Mononuclear cell (primary cell): ENCODE measurements around the gene GID4. TPM values are rescaled to one million over a fixed set of nuclear protein-coding genes. Genes with fewer than 3 reads are reported as not detected.

ENCODE experiments used
- H3K27me3 ChIP-seq: 2 replicates; pipeline ENCODE4 v1.6.0; 2011; ENCODE audit warnings: low read length, control low read depth; ENCODE audit not compliant: insufficient read depth
- H3K4me1 ChIP-seq: 2 replicates; pipeline ENCODE4 v1.5.1; 2011; ENCODE audit warnings: mild to moderate bottlenecking, low read length, control low read depth; ENCODE audit not compliant: insufficient read depth
- H3K4me3 ChIP-seq: 2 replicates; pipeline ENCODE4 v1.5.1; 2011; ENCODE audit warnings: mild to moderate bottlenecking, low read length, moderate library complexity
- H3K9me3 ChIP-seq: 2 replicates; pipeline ENCODE4 v1.5.1; 2011; ENCODE audit warnings: low read depth, mild to moderate bottlenecking, control low read depth, low read length
- total RNA-seq: library from RNA; depleted of rRNA; stranded (reverse); fragments of >200 nt; gene quantifications from one replicate; pipeline ENCODE4 v1.2.3, GENCODE V29; 2012

The GID4 gene
- total RNA-seq, 1 donor = 3.1 TPM

DNA sequence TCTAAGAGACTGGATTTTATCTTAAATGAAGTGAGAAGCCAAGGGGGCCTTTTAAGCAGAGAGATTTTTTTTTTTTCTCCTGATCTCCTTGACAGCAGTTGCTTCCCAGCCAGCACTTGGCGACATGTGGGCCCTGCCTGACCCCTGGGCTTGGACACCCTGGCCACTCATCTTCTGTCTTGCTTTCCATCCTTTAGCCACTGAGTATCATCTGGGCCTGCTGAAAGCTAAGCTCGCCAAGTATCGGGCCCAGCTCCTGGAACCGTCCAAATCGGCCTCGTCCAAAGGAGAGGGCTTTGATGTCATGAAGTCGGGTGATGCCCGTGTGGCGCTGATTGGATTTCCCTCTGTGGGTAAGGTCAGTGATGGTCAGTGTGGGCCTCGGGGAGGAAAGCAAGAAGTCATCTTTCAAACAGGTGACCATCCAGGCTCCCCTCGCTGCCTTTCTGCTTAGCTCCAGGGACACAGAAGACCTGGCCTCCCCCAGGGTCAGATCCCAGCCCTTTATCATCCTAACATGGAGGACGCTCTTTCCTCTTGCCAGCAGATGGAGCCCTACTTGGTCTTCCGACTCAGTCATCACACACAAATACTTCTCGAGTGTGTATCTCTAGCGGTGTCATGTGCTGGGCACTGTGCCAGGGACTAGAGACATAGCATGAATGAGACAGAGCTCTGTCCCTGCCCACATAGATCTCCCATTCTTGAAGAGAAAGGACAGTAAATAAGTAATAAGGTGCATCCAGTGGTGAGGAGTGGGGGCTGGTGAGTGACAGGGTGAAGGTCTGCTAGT lies 54.6 kb downstream of the GID4 start:
- H3K9me3 ChIP-seq = no peaks in the 10 kb centered on the region
- H3K4me1 ChIP-seq = peaks cover 10% of the 10 kb centered on the region
- no peaks in the 10 kb centered on the region for H3K27me3 ChIP-seq
- H3K4me3 ChIP-seq = no peak overlapping the region

DNA sequence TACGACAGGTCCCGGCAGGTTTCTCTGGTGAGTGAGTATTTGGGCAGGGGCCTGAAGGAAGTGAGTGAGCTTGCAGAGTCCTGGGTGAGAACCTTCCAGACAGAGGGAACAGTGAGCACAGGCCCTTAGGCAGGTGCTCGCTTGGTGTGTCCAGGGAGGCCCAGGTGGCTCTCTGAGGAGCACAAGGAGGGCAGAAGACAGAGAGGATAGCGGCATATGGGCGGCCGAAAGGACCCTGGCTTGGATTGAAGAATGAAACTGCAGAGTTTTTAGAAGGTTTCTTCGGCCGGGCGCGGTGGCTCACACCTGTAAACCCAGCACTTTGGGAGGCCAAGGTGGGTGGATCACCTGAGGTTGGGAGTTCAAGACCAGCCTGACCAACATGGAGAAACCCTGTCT lies 55.2 kb downstream of the GID4 start:
- Histone ChIP-seq H3K27me3 (no peaks in the 10 kb centered on the region), H3K4me1 (peaks cover 5% of the 10 kb centered on the region), H3K9me3 (no peaks in the 10 kb centered on the region), H3K4me3 (no peak overlapping the region)

DNA sequence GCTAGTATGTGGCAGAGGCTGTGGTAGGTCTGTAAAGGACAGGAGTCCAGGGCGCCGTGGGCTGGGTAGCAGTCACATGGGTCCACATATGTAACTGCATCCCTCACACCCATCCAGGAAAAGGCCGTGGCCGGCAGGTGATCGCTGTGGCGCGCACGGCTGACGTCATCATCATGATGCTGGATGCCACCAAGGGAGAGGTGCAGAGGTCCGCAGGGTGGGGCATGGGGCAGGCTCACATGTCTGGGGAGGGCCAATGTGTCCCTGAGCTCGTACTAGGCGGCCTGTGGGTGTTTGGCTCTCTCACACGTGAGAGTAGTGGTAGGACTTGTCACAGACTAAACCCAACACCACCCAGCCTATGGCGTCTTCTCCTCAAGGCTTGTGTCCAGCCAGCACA lies 60.3 kb downstream of the GID4 start:
- peaks cover 7% of the 10 kb centered on the region for H3K4me1 ChIP-seq
- no peak overlapping the region for H3K4me3 ChIP-seq
- H3K27me3 ChIP-seq = no peaks in the 10 kb centered on the region
- no peaks in the 10 kb centered on the region for H3K9me3 ChIP-seq

DNA sequence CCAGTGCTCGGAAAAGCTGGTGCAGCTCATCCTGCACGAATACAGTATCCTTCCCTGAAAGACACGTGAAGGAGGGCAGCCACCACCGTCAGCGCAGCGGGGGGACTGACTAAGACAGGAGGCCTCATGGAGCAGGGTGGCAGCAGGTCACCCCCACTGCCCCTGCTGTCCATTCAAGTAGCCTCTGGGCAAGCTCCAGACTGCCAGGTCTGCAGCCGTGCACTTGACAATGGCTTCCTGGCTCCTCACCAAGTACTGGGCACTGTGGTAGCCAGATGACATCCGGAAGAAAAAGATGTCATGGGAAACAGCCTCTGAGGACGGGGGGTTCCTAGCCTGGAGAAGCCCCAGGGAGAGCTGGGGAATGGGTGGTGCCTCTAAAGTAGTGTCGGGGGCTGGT lies 61.4 kb downstream of the GID4 start:
- no peaks in the 10 kb centered on the region for H3K9me3 ChIP-seq
- no peaks in the 10 kb centered on the region for H3K27me3 ChIP-seq
- H3K4me3 ChIP-seq = no peak overlapping the region

DNA sequence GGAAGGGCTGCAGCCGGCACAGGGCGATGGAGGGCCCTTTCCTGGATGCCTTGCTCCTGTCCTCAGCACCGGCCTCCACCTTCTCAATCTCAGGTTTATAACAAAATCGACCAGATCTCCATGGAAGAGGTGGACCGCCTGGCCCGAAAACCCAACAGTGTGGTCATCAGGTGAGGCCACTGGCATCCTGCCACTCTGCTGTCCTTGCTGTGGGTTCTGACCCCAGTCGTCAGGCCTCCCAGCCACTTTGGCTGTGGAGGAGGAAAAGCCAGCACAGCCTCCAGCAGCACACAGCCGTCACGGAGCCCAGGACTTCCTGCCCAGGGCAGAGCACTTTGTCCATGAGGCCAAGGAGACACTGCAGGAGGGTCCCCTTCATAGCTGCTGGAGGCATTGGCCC lies 62.6 kb downstream of the GID4 start:
- H3K4me1 ChIP-seq = peaks cover 7% of the 10 kb centered on the region
- H3K4me3 ChIP-seq = no peak overlapping the region
- H3K9me3 ChIP-seq = no peaks in the 10 kb centered on the region
- H3K27me3 ChIP-seq = no peaks in the 10 kb centered on the region

More for the DNA sequence above, 61.4 kb downstream of the GID4 start:
- peaks cover 7% of the 10 kb centered on the region for H3K4me1 ChIP-seq

DNA sequence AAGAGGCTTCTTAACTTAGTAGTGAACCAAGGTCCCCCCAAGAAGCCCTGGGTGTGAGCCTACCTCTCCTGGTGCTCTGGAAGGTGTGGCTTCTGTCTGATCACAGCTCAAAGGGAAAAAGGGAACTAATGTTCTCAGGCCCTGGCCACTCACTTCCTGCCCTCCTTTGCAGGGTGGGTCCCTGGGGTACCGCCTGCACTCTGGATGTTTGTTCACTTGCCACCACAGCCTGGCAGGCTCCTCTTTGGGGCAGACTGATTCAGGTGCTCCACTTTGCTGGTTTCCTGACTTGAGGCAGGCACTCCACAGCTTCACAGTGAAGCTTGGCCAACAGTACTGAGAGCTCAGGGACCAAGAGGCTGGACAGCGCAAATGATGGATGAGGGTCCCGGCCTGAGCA lies 63.4 kb downstream of the GID4 start:
- no peaks in the 10 kb centered on the region for H3K27me3 ChIP-seq
- no peak overlapping the region for H3K4me3 ChIP-seq
- peaks cover 7% of the 10 kb centered on the region for H3K4me1 ChIP-seq
- no peaks in the 10 kb centered on the region for H3K9me3 ChIP-seq

DNA sequence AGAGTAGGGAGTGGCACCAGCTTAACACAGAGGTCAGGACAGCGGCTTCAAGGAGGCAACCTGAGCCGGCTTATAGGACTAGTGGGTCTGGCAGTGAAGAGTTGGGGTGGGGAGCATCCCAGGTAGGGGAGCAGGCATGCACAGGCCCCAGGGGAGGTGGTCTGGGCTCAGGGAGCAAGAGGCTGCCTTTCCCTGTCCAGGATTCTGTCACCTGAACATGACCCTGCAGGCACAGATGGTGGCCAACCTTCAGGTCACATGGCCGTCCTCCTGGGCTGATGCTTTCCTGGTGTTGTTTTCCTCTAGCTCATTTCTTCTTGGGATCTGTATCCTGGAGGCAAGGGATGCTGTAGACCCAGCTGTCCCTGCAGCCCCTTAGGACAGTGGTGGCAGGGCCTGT lies 65.8 kb downstream of the GID4 start:
- peaks cover 7% of the 10 kb centered on the region for H3K4me1 ChIP-seq
- H3K27me3 ChIP-seq = no peaks in the 10 kb centered on the region
- H3K9me3 ChIP-seq = no peaks in the 10 kb centered on the region
- no peak overlapping the region for H3K4me3 ChIP-seq

DNA sequence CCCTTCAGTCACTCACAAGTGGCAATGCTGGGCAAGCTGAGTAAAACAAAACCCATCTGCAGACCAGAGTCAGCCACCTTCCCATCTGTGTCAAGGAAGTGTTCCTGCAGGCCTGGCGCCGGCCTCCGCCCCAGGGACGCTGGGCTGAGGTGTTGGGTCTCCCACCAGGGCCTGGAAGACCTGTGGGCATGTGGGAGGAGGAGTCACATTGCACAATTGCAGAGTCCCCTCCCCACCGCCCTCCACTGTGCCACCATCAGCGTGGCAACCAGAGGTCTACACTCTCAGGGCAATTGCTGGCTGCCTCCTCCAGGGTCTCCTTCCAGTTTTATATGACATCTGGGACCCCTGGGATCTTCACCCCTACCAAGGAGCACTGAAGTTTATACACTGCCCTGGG lies 66.4 kb downstream of the GID4 start:
- Histone ChIP-seq H3K27me3 (no peaks in the 10 kb centered on the region), H3K9me3 (no peaks in the 10 kb centered on the region), H3K4me1 (peaks cover 7% of the 10 kb centered on the region), H3K4me3 (no peak overlapping the region)

DNA sequence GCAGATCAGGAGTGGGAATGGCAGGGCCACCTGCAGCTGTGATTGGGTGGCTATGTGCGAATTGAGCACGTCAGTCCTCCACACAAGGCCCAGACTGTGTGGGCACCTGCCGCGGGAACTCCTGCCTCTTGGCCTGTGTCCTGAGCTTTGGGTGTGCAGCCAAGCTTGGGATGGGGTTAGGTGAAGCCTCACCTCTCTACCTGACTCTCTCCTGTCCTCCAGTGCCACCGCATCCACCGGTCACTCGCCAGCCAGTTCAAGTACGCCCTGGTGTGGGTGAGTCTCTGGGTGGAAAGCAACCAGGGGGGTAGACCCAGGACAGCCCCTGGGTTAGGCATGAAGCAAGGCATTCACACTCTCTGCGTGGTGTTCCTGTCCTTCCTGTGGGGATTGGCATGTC lies 67.0 kb downstream of the GID4 start:
- Histone ChIP-seq H3K4me1 (peaks cover 7% of the 10 kb centered on the region), H3K27me3 (no peaks in the 10 kb centered on the region), H3K4me3 (no peak overlapping the region), H3K9me3 (no peaks in the 10 kb centered on the region)

DNA sequence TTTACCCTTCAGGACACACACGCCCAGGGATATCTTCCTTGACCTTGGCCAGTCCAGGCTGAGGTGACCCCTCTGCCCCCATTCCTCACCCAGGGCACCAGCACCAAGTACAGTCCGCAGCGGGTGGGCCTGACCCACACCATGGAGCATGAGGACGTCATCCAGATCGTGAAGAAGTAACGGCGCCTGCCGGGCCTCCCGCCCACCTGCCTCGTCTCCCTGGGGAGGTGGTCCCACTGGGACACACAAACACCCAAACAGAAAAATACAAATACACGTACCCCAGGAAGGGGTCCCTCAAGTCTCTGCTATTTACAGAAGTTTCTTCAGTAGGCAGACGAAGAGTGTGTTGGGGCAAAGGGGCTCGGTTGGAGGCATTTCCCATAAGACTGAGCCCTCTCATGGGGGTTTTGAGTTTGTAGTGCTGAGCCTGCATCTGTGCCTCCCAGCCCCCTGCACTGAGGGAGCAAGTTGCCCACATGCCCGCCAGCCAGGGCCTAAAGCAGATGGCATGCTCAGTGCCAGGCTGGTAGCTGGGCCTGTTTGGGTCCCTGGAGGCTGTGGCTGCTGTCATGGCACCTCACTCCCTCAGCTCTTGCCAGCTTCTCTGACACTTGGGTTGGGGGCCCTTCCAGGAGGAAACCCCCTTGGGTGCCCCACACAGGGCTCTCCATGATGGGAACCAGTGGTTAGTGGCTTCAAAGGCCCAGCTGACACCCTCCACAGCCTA lies 68.0 kb downstream of the GID4 start:
- Histone ChIP-seq H3K9me3 (no peaks in the 10 kb centered on the region), H3K27me3 (no peaks in the 10 kb centered on the region), H3K4me1 (peaks cover 7% of the 10 kb centered on the region), H3K4me3 (no peak overlapping the region)

DNA sequence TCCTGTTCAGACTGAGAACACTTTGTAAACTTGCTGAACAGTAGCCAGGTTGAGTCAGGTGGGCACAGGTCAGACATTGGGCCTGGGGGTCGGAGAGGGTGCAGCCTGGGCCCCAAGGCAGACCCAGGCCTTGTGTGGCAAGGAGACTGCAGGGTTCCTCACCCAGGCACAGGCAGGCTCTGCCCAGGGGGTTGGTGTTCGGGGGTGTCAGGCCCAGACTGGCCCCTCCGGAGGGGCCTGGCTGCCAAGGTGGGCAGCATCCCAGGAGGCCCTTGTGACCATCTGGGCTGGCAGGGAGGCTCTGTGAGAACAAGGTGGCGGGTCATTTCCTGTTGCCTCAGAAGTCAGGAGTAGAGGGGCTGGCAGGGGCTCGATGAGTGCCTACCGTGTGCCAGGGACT lies 68.8 kb downstream of the GID4 start:
- no peaks in the 10 kb centered on the region for H3K27me3 ChIP-seq
- H3K4me3 ChIP-seq = no peak overlapping the region
- H3K4me1 ChIP-seq = peaks cover under 1% of the 10 kb centered on the region

DNA sequence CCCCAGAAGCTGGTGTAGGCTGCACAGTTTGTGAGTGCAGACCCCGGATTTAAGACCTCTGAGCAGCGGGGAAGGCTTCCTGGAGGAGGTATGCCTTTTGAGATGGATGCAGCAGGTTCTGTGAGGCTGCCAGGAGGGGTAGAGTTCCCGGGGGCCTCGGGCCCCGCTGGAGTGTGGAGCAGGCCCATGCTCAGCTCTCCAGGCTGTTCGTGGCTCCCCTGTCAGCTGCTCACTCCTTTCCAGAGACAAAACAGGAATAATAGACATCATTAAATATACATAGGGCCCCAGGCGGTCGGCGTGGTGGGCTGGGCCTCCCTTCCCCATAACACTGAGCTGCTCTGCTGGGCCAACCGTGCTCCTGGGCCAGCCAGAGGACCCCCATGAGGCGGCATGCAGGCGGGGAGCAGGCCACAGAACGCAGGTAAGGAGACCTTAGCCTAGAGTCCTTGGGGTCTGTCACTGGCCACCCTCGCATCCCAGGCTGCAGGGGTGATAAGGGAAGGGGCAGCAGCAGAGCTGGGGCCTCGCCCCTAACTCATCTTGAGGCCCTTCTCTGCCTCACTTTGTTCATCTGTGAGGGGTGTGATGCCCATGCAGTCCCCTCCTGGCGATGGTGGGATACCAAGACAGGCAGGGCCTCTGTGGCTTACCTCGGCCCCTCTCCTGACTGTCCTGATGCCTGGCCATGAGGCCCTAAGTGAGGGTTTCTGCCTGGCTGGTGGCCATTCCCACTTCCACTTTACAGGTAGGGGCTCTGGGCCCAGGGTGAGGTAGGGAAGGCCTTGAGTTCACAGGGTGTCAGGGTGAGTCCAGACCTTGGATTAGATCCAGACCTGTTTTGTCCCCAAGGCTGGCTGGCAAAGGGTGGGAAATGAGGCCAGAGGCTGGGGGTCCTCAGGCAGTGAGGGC lies 69.4 kb downstream of the GID4 start, which contains the start of gene MYO15A:
Gene MYO15A, plus strand, starts transcription at position 356 of the 912 bp plus-strand sequence. CDS start 10,045 bp downstream, outside the sequence.
- Histone ChIP-seq H3K9me3 (no peaks in the 10 kb centered on the region), H3K27me3 (no peaks in the 10 kb centered on the region), H3K4me1 (no peaks in the 10 kb centered on the region), H3K4me3 (no peak within 1 kb of the TSS)

More for the DNA sequence above, 68.8 kb downstream of the GID4 start:
- H3K9me3 ChIP-seq = no peaks in the 10 kb centered on the region

DNA sequence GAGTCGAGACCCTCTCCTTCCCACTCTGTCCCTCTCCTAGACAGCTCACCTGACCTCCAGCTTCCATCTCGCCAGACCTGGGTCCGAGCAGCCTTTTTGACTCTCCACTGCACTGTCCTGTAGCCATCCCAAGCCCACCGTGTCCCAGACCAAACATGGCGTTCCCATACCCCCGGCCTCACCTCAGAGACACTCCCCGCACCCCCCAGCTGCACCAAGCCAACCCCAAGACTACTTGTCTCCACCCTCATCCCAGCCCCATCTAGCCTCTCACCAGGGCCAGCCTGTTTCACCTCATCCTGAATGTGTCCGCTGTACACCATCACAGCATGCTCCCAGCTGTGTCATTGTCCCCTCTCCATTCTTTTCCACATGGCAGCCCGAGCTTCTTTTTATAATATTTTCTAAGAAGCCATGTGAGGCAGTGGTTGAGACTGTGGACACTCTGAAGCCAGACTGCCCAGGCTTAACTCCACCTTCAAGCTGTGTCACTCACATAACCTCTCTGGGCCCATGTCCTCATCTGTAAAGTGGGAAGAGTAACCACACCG lies 70.8 kb downstream of the GID4 start:
- Histone ChIP-seq H3K4me3 (no peak overlapping the region), H3K4me1 (no peaks in the 10 kb centered on the region), H3K9me3 (no peaks in the 10 kb centered on the region), H3K27me3 (no peaks in the 10 kb centered on the region)

DNA sequence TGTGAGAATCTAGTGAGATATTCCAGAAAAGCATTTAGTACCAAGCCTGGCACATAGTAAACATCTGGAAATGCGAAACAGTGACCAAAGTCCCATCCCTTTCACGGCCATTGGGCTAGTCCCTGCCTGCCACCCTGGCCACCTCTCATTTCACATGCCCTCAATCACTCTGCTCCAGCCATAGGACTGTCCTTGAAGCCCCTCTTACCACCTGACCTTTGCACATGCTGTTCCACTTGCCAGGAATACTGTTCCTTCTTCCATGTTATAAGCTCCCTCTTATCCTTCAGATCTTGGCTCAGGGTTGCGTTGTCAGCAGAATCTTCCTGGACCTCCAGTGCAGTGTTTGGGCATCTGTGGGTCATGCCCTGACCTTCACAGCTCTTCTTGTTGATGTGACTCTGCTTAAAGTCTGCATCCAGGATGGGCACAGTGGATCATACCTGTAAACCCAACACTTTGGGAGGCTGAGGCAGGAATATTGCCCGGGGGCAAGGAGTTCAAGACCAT lies 71.5 kb downstream of the GID4 start:
- Histone ChIP-seq H3K4me3 (no peak overlapping the region), H3K27me3 (no peaks in the 10 kb centered on the region), H3K9me3 (no peaks in the 10 kb centered on the region), H3K4me1 (no peaks in the 10 kb centered on the region)
